ENCODE measurements around the gene JARID2. TPM values are rescaled to one million over a fixed set of nuclear protein-coding genes. Genes with fewer than 3 reads are reported as not detected.

JARID2 gene
- total and polyA plus RNA-seq, 2 of the 13 experiments (the other 11 are each of a cell fraction or from before 2014, with no cell fraction given): 7.5 to 10.3 TPM

- TF ChIP-seq KLF15 (CRISPR knock-in tag; IDR thresholded peaks at IDR 0.05; ENCODE audit: borderline replicate concordance) (no peak), CHD2 (IDR thresholded peaks at IDR 0.05; ENCODE audit: low read depth, low read length) (no peak), RXRA (CRISPR knock-in tag; IDR thresholded peaks at IDR 0.05) (no peak; the same call in 1 of the 2 replicates), ZNF878 (CRISPR knock-in tag; IDR thresholded peaks at IDR 0.05) (no peak), SKI (IDR thresholded peaks at IDR 0.05; ENCODE audit: partially characterized antibody) (peak; percentile 31)
These were observed 85.3 kb downstream of the JARID2 start (continued) for GRCh38 chr6:15331143-15331542.

- Histone ChIP-seq H3K4me2 (ENCODE audit: low read depth, low read length) (no peak overlapping the region), H3K79me2 (ENCODE audit: insufficient read depth, low read length) (peaks cover 52% of the 10 kb centered on the region), H3K4me3 (replicated peaks in 1 of 3; ENCODE audit: insufficient read depth in 1 of 3, low read depth in 2 of 3, low read length in 3 of 3) (no peak overlapping the region), H4K20me1 (ENCODE audit: insufficient read depth, low read length) (no peaks in the 10 kb centered on the region; the same call in 1 of the 2 replicates), H3K27ac (ENCODE audit: extremely low read length, insufficient read depth, low read length) (no peak overlapping the region), H2AFZ (ENCODE audit: low read length) (no peak overlapping the region), H3K9me3 (ENCODE audit: low read length) (no peaks in the 10 kb centered on the region), H3K9ac (ENCODE audit: insufficient read depth, low read depth, low read length) (no peak overlapping the region), H3K4me1 (ENCODE audit: insufficient read depth, low read length) (peaks cover 19% of the 10 kb centered on the region), H3K27me3 (ENCODE audit: control insufficient read depth in 1 of 2, insufficient read depth in 2 of 2, low read length in 2 of 2) (no peaks in the 10 kb centered on the region), H3K36me3 (replicated peaks in 1 of 2; ENCODE audit: control insufficient read depth in 1 of 2, insufficient read depth in 2 of 2, low read length in 2 of 2) (no peaks in the 10 kb centered on the region)
- in situ Hi-C loops (cut with HindIII; ENCODE audit: extremely low pct_ligation_motif_present, low pct_unique_long_range_greater_than_20kb): no loop called here
- intact Hi-C loops (cut with micrococcal nuclease; ENCODE audit: unreplicated experiment): no loop called here
- ChIA-PET CTCF (ENCODE audit: low intra/inter-chr PET ratio, low total read pairs) (no interaction called here), POLR2A (interaction anchor here (0.5 kb wide), 1 partner anchor 53 kb away, joined by 3 read pairs; no protein-coding TSS in a partner anchor)
- WGBS (ENCODE audit: low lambda C conversion rate): 98% methylated on average over 13 of the region's 13 CpGs
- ATAC-seq (no peak), DNase-seq (ENCODE audit: low spot score) (no peak), FAIRE-seq (no peak)
- TF ChIP-seq ZMAT3 (CRISPR knock-in tag; conservative IDR thresholded peaks at IDR 0.05): no peak
- TF ChIP-seq ZNF839 (CRISPR knock-in tag; IDR thresholded peaks at IDR 0.05; ENCODE audit: borderline replicate concordance): no peak
- no peak for TF ChIP-seq PCBP2 (optimal IDR thresholded peaks at IDR 0.05; ENCODE audit: low read depth, low read length, poor library complexity, severe bottlenecking)
- 0 out of 4 replicates have a peak, but pooled peaks have one; percentile 2 to 4 for TF ChIP-seq MAFK (conservative IDR thresholded peaks at IDR 0.05 in 1 of 2, IDR thresholded peaks at IDR 0.05 in 1 of 2; ENCODE audit: low read length in 2 of 2)
- BruUV-seq (replicated peaks): no TSS peak
These were observed 85.9 kb downstream of the JARID2 start for GRCh38 chr6:15331629-15332251.

Data from HepG2 (cell line).